ENCODE results near the gene NR1I3. TPM values are rescaled to one million over a fixed set of nuclear protein-coding genes. Genes with fewer than 3 reads are reported as not detected.

The NR1I3 gene
- polyA plus RNA-seq, 1 of the 3 experiments (the other 2 are of a cell fraction): not detected

DNA sequence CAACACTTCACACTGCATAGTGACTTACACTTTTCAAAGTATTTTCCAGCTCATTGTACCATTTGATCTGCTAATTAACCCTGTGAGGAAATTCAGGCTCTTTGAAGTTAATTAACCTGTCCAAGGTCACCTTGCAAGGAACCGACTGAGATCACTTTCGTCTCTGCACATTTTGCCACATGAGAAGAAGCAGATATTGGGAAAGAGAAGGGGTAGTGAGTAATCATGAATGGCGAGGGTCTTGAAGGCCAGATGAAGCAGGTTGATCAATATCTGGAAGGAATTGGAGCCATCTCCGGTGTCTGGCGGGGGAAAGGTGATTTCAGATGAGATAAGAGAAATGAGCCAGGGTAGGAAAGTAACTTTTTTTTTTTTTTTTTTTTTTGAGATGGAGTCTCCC, 18.0 kb downstream of the NR1I3 start:
- Histone ChIP-seq H3K36me3 (replicated peaks in 1 of 2; ENCODE audit: control insufficient read depth in 1 of 2, insufficient read depth in 2 of 2, low read length in 1 of 2) (peaks cover 0 to 4% of the 10 kb centered on the region in 2 experiments), H3K4me1 (ENCODE audit: control insufficient read depth in 1 of 2, insufficient read depth in 2 of 2, low read depth in 1 of 2, low read length in 1 of 2) (peaks cover 0 to under 1% of the 10 kb centered on the region in 2 experiments; a peak in 1 of 4 replicates), H3K4me2 (no peak overlapping the region), H2AFZ (ENCODE audit: low read depth) (no peak overlapping the region), H3K4me3 (ENCODE audit: low read depth in 2 of 2, low read length in 1 of 2) (no peak overlapping the region), H3K9ac (no peak overlapping the region), H3K27ac (ENCODE audit: low read depth in 2 of 2, low read length in 1 of 2) (no peak overlapping the region), H3K9me2 (no peaks in the 10 kb centered on the region), H4K20me1 (ENCODE audit: insufficient read depth) (no peaks in the 10 kb centered on the region), H3K79me2 (ENCODE audit: insufficient read depth) (no peaks in the 10 kb centered on the region), H3K27me3 (ENCODE audit: insufficient read depth) (no peaks in the 10 kb centered on the region), H3F3A (replicated peaks; ENCODE audit: insufficient read depth) (peaks cover 4% of the 10 kb centered on the region), H3K9me3 (no peaks in the 10 kb centered on the region)
- ChIA-PET POLR2A (interaction anchor here (1.7 kb wide), 1 partner anchor 18 kb away, joined by 6 read pairs; the partner anchor contains the start of gene NDUFS2), CTCF (interaction anchor here (0.7 to 6.0 kb wide), 11 partner anchors 6 to 843 kb away, joined by 3 to 40 read pairs (median 4); partner anchors contain the start of genes NDUFS2 and TOMM40L)
- no peak for DNase-seq
- TF ChIP-seq TCF12 (IDR thresholded peaks at IDR 0.05) (no peak), EP300 (IDR thresholded peaks at IDR 0.05; ENCODE audit: borderline replicate concordance in 1 of 2, low read depth in 1 of 2, low read length in 1 of 2) (no peak), RAD21 (IDR thresholded peaks at IDR 0.05; ENCODE audit: low read length) (no peak), NFIC (IDR thresholded peaks at IDR 0.05; ENCODE audit: borderline replicate concordance) (no peak), EZH2phosphoT487 (IDR thresholded peaks at IDR 0.05; ENCODE audit: borderline replicate concordance, low read depth) (no peak), RFX5 (IDR thresholded peaks at IDR 0.05; ENCODE audit: low read length) (no peak), ELF1 (IDR thresholded peaks at IDR 0.05) (no peak), RXRA (IDR thresholded peaks at IDR 0.05; ENCODE audit: borderline replicate concordance, low read depth) (no peak), MXI1 (IDR thresholded peaks at IDR 0.05; ENCODE audit: low read depth, low read length) (no peak), SMC3 (IDR thresholded peaks at IDR 0.05; ENCODE audit: low read depth, low read length) (no peak), FOSL2 (IDR thresholded peaks at IDR 0.05; ENCODE audit: borderline replicate concordance, low read depth) (no peak), FOXM1 (IDR thresholded peaks at IDR 0.05; ENCODE audit: low read depth) (no peak), RCOR1 (IDR thresholded peaks at IDR 0.05; ENCODE audit: low read length) (no peak), CHD2 (IDR thresholded peaks at IDR 0.05; ENCODE audit: low read length, partially characterized antibody) (no peak)
- TF ChIP-seq, protein P1, sequence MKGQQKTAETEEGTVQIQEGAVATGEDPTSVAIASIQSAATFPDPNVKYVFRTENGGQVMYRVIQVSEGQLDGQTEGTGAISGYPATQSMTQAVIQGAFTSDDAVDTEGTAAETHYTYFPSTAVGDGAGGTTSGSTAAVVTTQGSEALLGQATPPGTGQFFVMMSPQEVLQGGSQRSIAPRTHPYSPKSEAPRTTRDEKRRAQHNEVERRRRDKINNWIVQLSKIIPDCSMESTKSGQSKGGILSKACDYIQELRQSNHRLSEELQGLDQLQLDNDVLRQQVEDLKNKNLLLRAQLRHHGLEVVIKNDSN (IDR thresholded peaks at IDR 0.05; ENCODE audit: borderline replicate concordance, low read depth): no peak
- TF ChIP-seq, protein P2, sequence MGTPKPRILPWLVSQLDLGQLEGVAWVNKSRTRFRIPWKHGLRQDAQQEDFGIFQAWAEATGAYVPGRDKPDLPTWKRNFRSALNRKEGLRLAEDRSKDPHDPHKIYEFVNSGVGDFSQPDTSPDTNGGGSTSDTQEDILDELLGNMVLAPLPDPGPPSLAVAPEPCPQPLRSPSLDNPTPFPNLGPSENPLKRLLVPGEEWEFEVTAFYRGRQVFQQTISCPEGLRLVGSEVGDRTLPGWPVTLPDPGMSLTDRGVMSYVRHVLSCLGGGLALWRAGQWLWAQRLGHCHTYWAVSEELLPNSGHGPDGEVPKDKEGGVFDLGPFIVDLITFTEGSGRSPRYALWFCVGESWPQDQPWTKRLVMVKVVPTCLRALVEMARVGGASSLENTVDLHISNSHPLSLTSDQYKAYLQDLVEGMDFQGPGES (IDR thresholded peaks at IDR 0.05; ENCODE audit: low read depth, low read length): no peak
- TF ChIP-seq, protein P3, sequence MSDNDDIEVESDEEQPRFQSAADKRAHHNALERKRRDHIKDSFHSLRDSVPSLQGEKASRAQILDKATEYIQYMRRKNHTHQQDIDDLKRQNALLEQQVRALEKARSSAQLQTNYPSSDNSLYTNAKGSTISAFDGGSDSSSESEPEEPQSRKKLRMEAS (IDR thresholded peaks at IDR 0.05; ENCODE audit: low read depth): no peak
- TF ChIP-seq, protein P4, sequence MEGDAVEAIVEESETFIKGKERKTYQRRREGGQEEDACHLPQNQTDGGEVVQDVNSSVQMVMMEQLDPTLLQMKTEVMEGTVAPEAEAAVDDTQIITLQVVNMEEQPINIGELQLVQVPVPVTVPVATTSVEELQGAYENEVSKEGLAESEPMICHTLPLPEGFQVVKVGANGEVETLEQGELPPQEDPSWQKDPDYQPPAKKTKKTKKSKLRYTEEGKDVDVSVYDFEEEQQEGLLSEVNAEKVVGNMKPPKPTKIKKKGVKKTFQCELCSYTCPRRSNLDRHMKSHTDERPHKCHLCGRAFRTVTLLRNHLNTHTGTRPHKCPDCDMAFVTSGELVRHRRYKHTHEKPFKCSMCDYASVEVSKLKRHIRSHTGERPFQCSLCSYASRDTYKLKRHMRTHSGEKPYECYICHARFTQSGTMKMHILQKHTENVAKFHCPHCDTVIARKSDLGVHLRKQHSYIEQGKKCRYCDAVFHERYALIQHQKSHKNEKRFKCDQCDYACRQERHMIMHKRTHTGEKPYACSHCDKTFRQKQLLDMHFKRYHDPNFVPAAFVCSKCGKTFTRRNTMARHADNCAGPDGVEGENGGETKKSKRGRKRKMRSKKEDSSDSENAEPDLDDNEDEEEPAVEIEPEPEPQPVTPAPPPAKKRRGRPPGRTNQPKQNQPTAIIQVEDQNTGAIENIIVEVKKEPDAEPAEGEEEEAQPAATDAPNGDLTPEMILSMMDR (IDR thresholded peaks at IDR 0.05): no peak
- TF ChIP-seq, protein P5, sequence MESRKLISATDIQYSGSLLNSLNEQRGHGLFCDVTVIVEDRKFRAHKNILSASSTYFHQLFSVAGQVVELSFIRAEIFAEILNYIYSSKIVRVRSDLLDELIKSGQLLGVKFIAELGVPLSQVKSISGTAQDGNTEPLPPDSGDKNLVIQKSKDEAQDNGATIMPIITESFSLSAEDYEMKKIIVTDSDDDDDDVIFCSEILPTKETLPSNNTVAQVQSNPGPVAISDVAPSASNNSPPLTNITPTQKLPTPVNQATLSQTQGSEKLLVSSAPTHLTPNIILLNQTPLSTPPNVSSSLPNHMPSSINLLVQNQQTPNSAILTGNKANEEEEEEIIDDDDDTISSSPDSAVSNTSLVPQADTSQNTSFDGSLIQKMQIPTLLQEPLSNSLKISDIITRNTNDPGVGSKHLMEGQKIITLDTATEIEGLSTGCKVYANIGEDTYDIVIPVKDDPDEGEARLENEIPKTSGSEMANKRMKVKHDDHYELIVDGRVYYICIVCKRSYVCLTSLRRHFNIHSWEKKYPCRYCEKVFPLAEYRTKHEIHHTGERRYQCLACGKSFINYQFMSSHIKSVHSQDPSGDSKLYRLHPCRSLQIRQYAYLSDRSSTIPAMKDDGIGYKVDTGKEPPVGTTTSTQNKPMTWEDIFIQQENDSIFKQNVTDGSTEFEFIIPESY (IDR thresholded peaks at IDR 0.05; ENCODE audit: borderline replicate concordance, low read depth): no peak
- 82% methylated on average over 5 of the region's 5 CpGs for WGBS (ENCODE audit: low lambda C conversion rate)
